IPS-NIHi7 (cell line): ENCODE measurements around the gene PAFAH1B2.

Experiments used
- DNase-seq: peaks from one replicate; pipeline ENCODE4 v3.0.0; 2012; ENCODE audit warnings: mixed read lengths; ENCODE audit errors: extremely low spot score

Gene PAFAH1B2

GRCh38 chr11:117188620-117189081 lies 44.6 kb downstream of the PAFAH1B2 start:
- no peak for DNase-seq

GRCh38 chr11:117189191-117189940 lies 45.3 kb downstream of the PAFAH1B2 start:
- DNase-seq = no peak

- no peak for DNase-seq
Observed at GRCh38 chr11:117189941-117190544, 46.0 kb downstream of the PAFAH1B2 start.

GRCh38 chr11:117191680-117192400 lies 47.8 kb downstream of the PAFAH1B2 start:
- DNase-seq = no peak

GRCh38 chr11:117192401-117192875 lies 48.4 kb downstream of the PAFAH1B2 start:
- DNase-seq = no peak

GRCh38 chr11:117193130-117194020 lies 49.3 kb downstream of the PAFAH1B2 start:
- no peak for DNase-seq

GRCh38 chr11:117194267-117194666 lies 50.2 kb downstream of the PAFAH1B2 start:
- no peak for DNase-seq

- no peak for DNase-seq
Observed at GRCh38 chr11:117195258-117195657, 51.2 kb downstream of the PAFAH1B2 start.

GRCh38 chr11:117195761-117196160 lies 51.7 kb downstream of the PAFAH1B2 start:
- no peak for DNase-seq

- no peak for DNase-seq
Observed at GRCh38 chr11:117197006-117197405, 52.9 kb downstream of the PAFAH1B2 start.

GRCh38 chr11:117197516-117198456 lies 53.7 kb downstream of the PAFAH1B2 start:
- DNase-seq = peak; percentile 87

- DNase-seq = no peak
Observed at GRCh38 chr11:117198613-117199012, 54.5 kb downstream of the PAFAH1B2 start.

GRCh38 chr11:117199053-117199915 lies 55.2 kb downstream of the PAFAH1B2 start, which contains the start of gene TAGLN:
Gene TAGLN (plus strand): TSS chr11:117199370. CDS start chr11:117203014, 3,644 bp downstream.
- peak; percentile 92 for DNase-seq

- DNase-seq = no peak
Observed at GRCh38 chr11:117199916-117200812, 56.1 kb downstream of the PAFAH1B2 start.

GRCh38 chr11:117200813-117201657 lies 56.9 kb downstream of the PAFAH1B2 start:
- DNase-seq = no peak

- DNase-seq = no peak
Observed at GRCh38 chr11:117201658-117202305, 57.7 kb downstream of the PAFAH1B2 start.
